Astrocyte (in vitro differentiated cells and primary cell): ENCODE measurements around the gene ANKLE1. TPM values are rescaled to one million over a fixed set of nuclear protein-coding genes. Genes with fewer than 3 reads are reported as not detected.

ENCODE experiments used
- DNase-seq: peaks from one replicate; pipeline ENCODE4 v3.0.0-alpha.2; 2010; ENCODE audit warnings: low read depth
- FAIRE-seq: peaks from 2 replicates; lab custom pipeline; 2011; peaks lifted over from hg19 to GRCh38; lab: Jason Lieb, UNC
- H2AFZ ChIP-seq: 2 replicates; pipeline ENCODE4 v1.6.0; 2012; ENCODE audit warnings: low read depth, low read length, inconsistent platforms
- H3K27ac ChIP-seq: 2 replicates; pipeline ENCODE4 v1.5.1; 2011; ENCODE audit warnings: low read depth, low read length, inconsistent platforms
- H3K27me3 ChIP-seq: 2 replicates; pipeline ENCODE4 v1.6.0; 2011; ENCODE audit warnings: low read length, inconsistent platforms; ENCODE audit not compliant: insufficient read depth
- H3K36me3 ChIP-seq: 2 replicates; pipeline ENCODE4 v1.5.1; 2011; ENCODE audit warnings: low read length, inconsistent platforms; ENCODE audit not compliant: insufficient read depth
- H3K4me1 ChIP-seq: 2 replicates; pipeline ENCODE4 v1.5.1; 2011; ENCODE audit warnings: low read length, inconsistent platforms; ENCODE audit not compliant: insufficient read depth
- H3K4me2 ChIP-seq: 2 replicates; pipeline ENCODE4 v1.6.0; 2012; ENCODE audit warnings: low read length, inconsistent platforms
- H3K4me3 ChIP-seq: 2 replicates; pipeline ENCODE4 v1.5.1; 2011; ENCODE audit warnings: low read depth, mild to moderate bottlenecking, low read length, inconsistent platforms; ENCODE audit not compliant: insufficient read depth
- H3K79me2 ChIP-seq: 2 replicates; pipeline ENCODE4 v1.6.0; 2012; ENCODE audit warnings: mild to moderate bottlenecking, low read length, inconsistent platforms; ENCODE audit not compliant: insufficient read depth
- H3K9ac ChIP-seq: 2 replicates; pipeline ENCODE4 v1.6.0; 2012; ENCODE audit warnings: mild to moderate bottlenecking, low read length, inconsistent platforms
- H3K9me3 ChIP-seq: 2 replicates; pipeline ENCODE4 v1.5.1; 2012; ENCODE audit warnings: low read depth, mild to moderate bottlenecking, low read length, inconsistent platforms; ENCODE audit not compliant: insufficient read depth
- H4K20me1 ChIP-seq: 2 replicates; pipeline ENCODE4 v1.6.0; 2012; ENCODE audit warnings: low read length, inconsistent platforms; ENCODE audit not compliant: insufficient read depth
- H3K27ac Mint-ChIP-seq: one replicate; pipeline ENCODE4 v1.8.0; 2021; ENCODE audit warnings: mild to moderate bottlenecking, mixed read lengths; ENCODE audit not compliant: unreplicated experiment
- H3K27me3 Mint-ChIP-seq: one replicate; pipeline ENCODE4 v1.8.0; 2021; ENCODE audit warnings: low read depth, mixed read lengths; ENCODE audit not compliant: unreplicated experiment
- H3K36me3 Mint-ChIP-seq: one replicate; pipeline ENCODE4 v1.8.0; 2021; ENCODE audit warnings: low read depth, mixed read lengths; ENCODE audit not compliant: unreplicated experiment
- H3K4me1 Mint-ChIP-seq: one replicate; pipeline ENCODE4 v1.8.0; 2021; ENCODE audit warnings: low read depth, mixed read lengths; ENCODE audit not compliant: unreplicated experiment
- H3K4me3 Mint-ChIP-seq: one replicate; pipeline ENCODE4 v1.8.0; 2021; ENCODE audit warnings: mild to moderate bottlenecking, moderate library complexity, mixed read lengths; ENCODE audit not compliant: unreplicated experiment
- H3K9me3 Mint-ChIP-seq: one replicate; pipeline ENCODE4 v1.8.0; 2021; ENCODE audit warnings: mild to moderate bottlenecking, mixed read lengths; ENCODE audit not compliant: unreplicated experiment
- EZH2 ChIP-seq: IDR thresholded peaks from 2 replicates; pipeline ENCODE4 v1.6.1; 2012; ENCODE audit warnings: mild to moderate bottlenecking, low read length, inconsistent platforms; ENCODE audit not compliant: insufficient read depth
- total RNA-seq: library from RNA; stranded (reverse); gene quantifications from 2 replicates; pipeline ENCODE4 v1.2.1, GENCODE V29; 2021
- TF ChIP-seq, protein P1 (sequence below): IDR thresholded peaks from 2 replicates; pipeline ENCODE4 v1.5.1; 2011; ENCODE audit warnings: low read depth, mild to moderate bottlenecking, inconsistent platforms, low read length, moderate library complexity; ENCODE audit not compliant: insufficient read depth

The ANKLE1 gene
- total RNA-seq, 1 donor from 2014 or later = 1.8 TPM

DNA sequence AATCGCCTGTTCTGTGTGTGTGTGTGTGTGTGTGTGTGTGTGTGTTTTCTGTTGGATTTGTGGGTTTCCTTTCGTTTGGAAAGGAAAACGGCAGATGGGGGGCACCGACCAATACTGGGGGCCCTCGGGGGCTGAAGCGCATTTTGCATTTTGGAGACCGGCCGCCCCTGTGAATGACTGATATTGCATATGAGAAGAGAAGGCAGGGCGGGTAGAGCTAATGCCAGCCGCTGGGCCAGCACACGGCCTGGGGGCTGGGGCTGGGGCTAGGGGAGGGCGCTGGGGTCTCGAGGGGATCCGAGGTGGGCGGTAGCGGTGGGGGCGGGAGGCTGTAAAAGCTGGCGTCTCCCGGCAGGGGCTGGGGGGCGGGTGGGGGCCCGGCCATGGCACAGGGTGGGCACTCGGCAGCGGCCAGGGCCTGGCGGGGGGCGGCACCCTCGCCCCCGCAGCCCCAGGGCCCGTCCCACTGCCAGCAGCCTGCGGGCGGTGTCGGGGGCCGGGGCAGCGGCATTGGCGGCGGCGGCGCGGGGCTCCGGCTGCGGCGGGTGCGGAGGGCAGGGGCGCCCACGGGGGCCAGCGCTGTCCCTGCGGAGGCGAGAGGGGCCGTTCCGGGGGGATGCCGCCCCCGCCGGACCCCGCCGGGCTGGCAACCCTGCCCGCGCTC is 41.7 kb downstream of the ANKLE1 start:
- Mint-ChIP-seq H3K9me3 (no peaks in the 10 kb centered on the region), H3K27me3 (peaks cover 2% of the 10 kb centered on the region), H3K4me1 (peaks cover 6% of the 10 kb centered on the region), H3K36me3 (peaks cover 10% of the 10 kb centered on the region), H3K4me3 (no peak overlapping the region), H3K27ac (peak overlapping the region; percentile 7)
- TF ChIP-seq, protein P1, sequence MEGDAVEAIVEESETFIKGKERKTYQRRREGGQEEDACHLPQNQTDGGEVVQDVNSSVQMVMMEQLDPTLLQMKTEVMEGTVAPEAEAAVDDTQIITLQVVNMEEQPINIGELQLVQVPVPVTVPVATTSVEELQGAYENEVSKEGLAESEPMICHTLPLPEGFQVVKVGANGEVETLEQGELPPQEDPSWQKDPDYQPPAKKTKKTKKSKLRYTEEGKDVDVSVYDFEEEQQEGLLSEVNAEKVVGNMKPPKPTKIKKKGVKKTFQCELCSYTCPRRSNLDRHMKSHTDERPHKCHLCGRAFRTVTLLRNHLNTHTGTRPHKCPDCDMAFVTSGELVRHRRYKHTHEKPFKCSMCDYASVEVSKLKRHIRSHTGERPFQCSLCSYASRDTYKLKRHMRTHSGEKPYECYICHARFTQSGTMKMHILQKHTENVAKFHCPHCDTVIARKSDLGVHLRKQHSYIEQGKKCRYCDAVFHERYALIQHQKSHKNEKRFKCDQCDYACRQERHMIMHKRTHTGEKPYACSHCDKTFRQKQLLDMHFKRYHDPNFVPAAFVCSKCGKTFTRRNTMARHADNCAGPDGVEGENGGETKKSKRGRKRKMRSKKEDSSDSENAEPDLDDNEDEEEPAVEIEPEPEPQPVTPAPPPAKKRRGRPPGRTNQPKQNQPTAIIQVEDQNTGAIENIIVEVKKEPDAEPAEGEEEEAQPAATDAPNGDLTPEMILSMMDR = no peak
- no peak for TF ChIP-seq EZH2
- H2AFZ ChIP-seq = no peak overlapping the region
- H3K79me2 ChIP-seq = no peaks in the 10 kb centered on the region
- H4K20me1 ChIP-seq = peaks cover 11% of the 10 kb centered on the region
- peaks cover 3% of the 10 kb centered on the region for H3K4me1 ChIP-seq
- DNase-seq (no peak), FAIRE-seq (no peak)
- H3K27ac ChIP-seq = no peak overlapping the region
- no peak overlapping the region for H3K9ac ChIP-seq
- no peaks in the 10 kb centered on the region for H3K9me3 ChIP-seq
- H3K4me2 ChIP-seq = peak overlapping the region; percentile 26
- no peaks in the 10 kb centered on the region for H3K36me3 ChIP-seq
- no peak overlapping the region for H3K4me3 ChIP-seq
- no peaks in the 10 kb centered on the region for H3K27me3 ChIP-seq

DNA sequence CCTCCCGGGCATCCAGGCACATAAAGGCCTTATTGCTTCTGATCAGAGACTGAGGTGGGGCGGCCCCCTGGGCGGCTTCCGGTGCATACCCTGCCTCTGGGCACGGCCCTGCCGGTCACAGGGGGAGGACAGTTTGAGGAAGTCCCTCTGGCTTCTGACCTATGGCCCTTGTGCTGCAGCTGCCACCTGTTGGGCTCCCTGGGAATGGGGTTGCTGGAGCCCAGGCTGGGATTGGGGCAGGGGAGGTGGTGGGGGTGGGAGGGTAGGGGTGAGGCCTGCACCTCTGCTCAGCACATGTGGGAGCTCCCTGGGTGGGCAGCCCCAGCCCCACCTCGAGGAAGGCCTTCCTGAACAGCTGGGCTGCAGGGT is 42.2 kb downstream of the ANKLE1 start:
- no peaks in the 10 kb centered on the region for H3K27me3 ChIP-seq
- peaks cover 2% of the 10 kb centered on the region for H3K27me3 Mint-ChIP-seq
- no peak overlapping the region for H3K27ac ChIP-seq
- DNase-seq (no peak), FAIRE-seq (no peak)
- H3K9ac ChIP-seq = no peak overlapping the region
- H3K4me1 Mint-ChIP-seq = peaks cover 6% of the 10 kb centered on the region
- H3K9me3 ChIP-seq = no peaks in the 10 kb centered on the region
- no peak overlapping the region for H3K4me3 Mint-ChIP-seq
- no peak for TF ChIP-seq EZH2
- no peaks in the 10 kb centered on the region for H3K79me2 ChIP-seq
- H3K36me3 Mint-ChIP-seq = peaks cover 10% of the 10 kb centered on the region
- H3K27ac Mint-ChIP-seq = no peak overlapping the region
- peak overlapping the region; percentile 26 for H3K4me2 ChIP-seq
- no peak overlapping the region for H3K4me3 ChIP-seq
- H2AFZ ChIP-seq = no peak overlapping the region
- peaks cover 11% of the 10 kb centered on the region for H4K20me1 ChIP-seq
- no peaks in the 10 kb centered on the region for H3K9me3 Mint-ChIP-seq
- no peaks in the 10 kb centered on the region for H3K36me3 ChIP-seq
- peaks cover 3% of the 10 kb centered on the region for H3K4me1 ChIP-seq

DNA sequence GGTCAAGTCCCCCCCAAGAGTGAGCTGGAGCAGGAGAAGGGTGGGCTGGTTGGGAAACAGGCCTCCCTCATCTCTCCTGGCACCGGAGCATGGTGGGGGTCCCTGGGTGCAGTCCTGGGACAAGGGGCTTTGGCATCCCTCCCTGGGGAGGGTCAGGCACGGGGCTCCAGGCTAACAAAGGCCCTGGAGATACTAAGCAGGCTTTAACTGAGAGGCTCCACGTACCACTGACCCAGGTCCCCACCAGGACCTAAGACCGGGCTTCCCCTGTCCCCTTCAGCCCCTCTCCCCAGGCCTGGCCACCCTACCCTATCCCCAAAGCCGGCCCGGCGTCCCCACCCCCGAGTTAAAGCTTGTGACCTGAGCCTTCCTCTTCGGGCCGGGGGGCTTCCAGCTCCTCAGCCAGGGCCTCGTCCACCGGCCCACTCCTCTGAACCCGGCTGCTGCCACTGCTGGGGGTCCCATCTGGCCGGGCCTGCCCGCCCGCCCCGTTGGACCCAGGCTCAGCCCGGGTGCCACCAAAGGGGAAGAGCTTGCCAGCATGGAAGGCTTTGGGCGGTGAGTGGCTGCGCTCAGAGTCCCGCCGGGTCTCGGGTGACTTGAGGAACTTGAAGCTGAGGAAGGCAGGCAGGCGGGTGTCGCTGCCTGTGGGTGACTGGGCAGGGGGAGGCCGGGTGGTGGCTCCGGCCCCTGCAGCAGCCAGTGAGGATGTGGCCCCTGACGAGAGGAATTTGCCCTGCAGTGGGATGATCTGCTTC is 42.8 kb downstream of the ANKLE1 start:
- Histone ChIP-seq H4K20me1 (peaks cover 13% of the 10 kb centered on the region), H3K9ac (no peak overlapping the region), H3K36me3 (no peaks in the 10 kb centered on the region), H2AFZ (no peak overlapping the region), H3K4me2 (no peak overlapping the region), H3K27ac (no peak overlapping the region), H3K9me3 (no peaks in the 10 kb centered on the region), H3K4me3 (no peak overlapping the region), H3K79me2 (no peaks in the 10 kb centered on the region), H3K27me3 (no peaks in the 10 kb centered on the region), H3K4me1 (peaks cover 3% of the 10 kb centered on the region)
- no peaks in the 10 kb centered on the region for H3K9me3 Mint-ChIP-seq
- DNase-seq (no peak), FAIRE-seq (no peak)
- H3K36me3 Mint-ChIP-seq = peaks cover 10% of the 10 kb centered on the region
- peaks cover 2% of the 10 kb centered on the region for H3K27me3 Mint-ChIP-seq
- H3K4me3 Mint-ChIP-seq = no peak overlapping the region
- H3K27ac Mint-ChIP-seq = no peak overlapping the region
- peaks cover 6% of the 10 kb centered on the region for H3K4me1 Mint-ChIP-seq
- TF ChIP-seq, protein P1 = no peak
- TF ChIP-seq EZH2 = no peak
